A673 (cell line): Measurements from ENCODE around the gene TCAIM. TPM values are rescaled to one million over a fixed set of nuclear protein-coding genes. Genes with fewer than 3 reads are reported as not detected.

Experiments used
- BruUV-seq: library from RNA; stranded (reverse); fragments of 400-500 nt; replicated peaks from 2 replicates; lab custom pipeline; 2021; lab: Mats Ljungman, UMichigan
- CTCF ChIA-PET: fragments of 300-600 bp; sonication (Branson Sonifier 250); formaldehyde crosslinking; loops from one replicate; lab custom pipeline; 2022; ENCODE audit warnings: antibody characterized with exemption; lab: Charles Lee
- POLR2A ChIA-PET: fragments of 300-600 bp; sonication (Branson Sonifier 250); formaldehyde crosslinking; loops from one replicate; lab custom pipeline; 2022; ENCODE audit warnings: antibody characterized with exemption; ENCODE audit not compliant: low non-redundant PET; lab: Charles Lee
- DNase-seq: peaks from one replicate; pipeline ENCODE4 v3.0.0-alpha.2; 2015; ENCODE audit warnings: low spot score
- H3K27ac ChIP-seq: fragments of 200-600 bp; sonication (generic); 2 replicates; pipeline ENCODE4 v1.5.1; 2016; ENCODE audit warnings: mixed run types, low read depth, mild to moderate bottlenecking, mixed read lengths, antibody characterized with exemption, low read length; ENCODE audit not compliant: poor library complexity, severe bottlenecking
- H3K27me3 ChIP-seq: fragments of 200-600 bp; sonication (generic); replicated peaks from 2 replicates; pipeline ENCODE4 v1.6.1; 2017; ENCODE audit warnings: mixed run types, low read depth, mild to moderate bottlenecking, mixed read lengths, antibody characterized with exemption, low read length; ENCODE audit not compliant: insufficient read depth, poor library complexity
- H3K36me3 ChIP-seq: fragments of 200-600 bp; sonication (generic); 2 replicates; pipeline ENCODE4 v1.6.1; 2016; ENCODE audit warnings: mixed run types, mild to moderate bottlenecking, mixed read lengths, antibody characterized with exemption, low read length; ENCODE audit not compliant: insufficient read depth, poor library complexity, severe bottlenecking
- H3K4me1 ChIP-seq: fragments of 200-600 bp; sonication (generic); 2 replicates; pipeline ENCODE4 v1.6.1; 2017; ENCODE audit warnings: mixed run types, mild to moderate bottlenecking, mixed read lengths, antibody characterized with exemption, low read length; ENCODE audit not compliant: insufficient read depth, poor library complexity, severe bottlenecking
- H3K4me3 ChIP-seq: fragments of 200-600 bp; sonication (generic); 2 replicates; pipeline ENCODE4 v1.5.1; 2016; ENCODE audit warnings: low read depth, mixed run types, mild to moderate bottlenecking, mixed read lengths, low read length; ENCODE audit not compliant: poor library complexity, severe bottlenecking
- H3K9me3 ChIP-seq: fragments of 200-600 bp; sonication (generic); 2 replicates; pipeline ENCODE4 v1.6.1; 2016; ENCODE audit warnings: mixed run types, low read depth, mild to moderate bottlenecking, mixed read lengths, antibody characterized with exemption, low read length; ENCODE audit not compliant: poor library complexity, severe bottlenecking
- EZH2 ChIP-seq: fragments of 200-600 bp; sonication (generic); IDR thresholded peaks from 2 replicates; pipeline ENCODE4 v1.6.1; 2017; ENCODE audit warnings: borderline replicate concordance, low read depth, mild to moderate bottlenecking, mixed read lengths, antibody characterized with exemption, low read length; ENCODE audit not compliant: poor library complexity, severe bottlenecking
- intact Hi-C: fragments of 100-400 bp; cut with micrococcal nuclease; formaldehyde crosslinking; loops from one replicate; pipeline ENCODE4 v1.10.0; 2022; ENCODE audit not compliant: unreplicated experiment
- total RNA-seq: library from RNA; stranded (reverse); gene quantifications from 2 replicates; pipeline ENCODE4 v1.2.3, GENCODE V29; 2021
- TF ChIP-seq, protein P1 (sequence below): fragments of 300-800, 200-600 bp; sonication (generic); conservative IDR thresholded peaks from 2 replicates; pipeline ENCODE4 v1.5.1; 2017; ENCODE audit warnings: low read depth, mild to moderate bottlenecking, antibody characterized with exemption, low read length, moderate library complexity, mixed read lengths

The TCAIM gene
- total RNA-seq, 1 experiment from 2014 or later, result 21.7 TPM

DNA sequence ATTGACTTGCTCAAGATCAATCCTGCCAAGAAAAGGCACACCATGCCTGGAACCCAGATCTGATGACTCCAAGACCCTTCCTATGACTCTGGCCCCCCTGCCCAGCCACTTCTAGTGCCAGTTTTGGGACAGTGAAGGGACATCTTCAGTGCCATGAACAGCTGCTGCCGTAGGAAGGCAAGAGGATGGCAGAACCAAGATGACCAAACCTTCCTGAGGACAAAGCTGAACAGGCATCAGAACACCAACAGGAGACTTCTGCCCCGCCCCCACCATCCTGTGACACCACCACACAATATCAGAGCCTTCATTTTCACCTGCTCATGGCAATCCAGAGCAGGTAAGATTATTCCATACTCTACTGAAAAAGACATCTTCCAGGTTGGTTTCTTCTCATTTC lies 105.9 kb downstream of the TCAIM start:
- DNase-seq, result no peak
- no peak for TF ChIP-seq EZH2
- TF ChIP-seq, protein P1, sequence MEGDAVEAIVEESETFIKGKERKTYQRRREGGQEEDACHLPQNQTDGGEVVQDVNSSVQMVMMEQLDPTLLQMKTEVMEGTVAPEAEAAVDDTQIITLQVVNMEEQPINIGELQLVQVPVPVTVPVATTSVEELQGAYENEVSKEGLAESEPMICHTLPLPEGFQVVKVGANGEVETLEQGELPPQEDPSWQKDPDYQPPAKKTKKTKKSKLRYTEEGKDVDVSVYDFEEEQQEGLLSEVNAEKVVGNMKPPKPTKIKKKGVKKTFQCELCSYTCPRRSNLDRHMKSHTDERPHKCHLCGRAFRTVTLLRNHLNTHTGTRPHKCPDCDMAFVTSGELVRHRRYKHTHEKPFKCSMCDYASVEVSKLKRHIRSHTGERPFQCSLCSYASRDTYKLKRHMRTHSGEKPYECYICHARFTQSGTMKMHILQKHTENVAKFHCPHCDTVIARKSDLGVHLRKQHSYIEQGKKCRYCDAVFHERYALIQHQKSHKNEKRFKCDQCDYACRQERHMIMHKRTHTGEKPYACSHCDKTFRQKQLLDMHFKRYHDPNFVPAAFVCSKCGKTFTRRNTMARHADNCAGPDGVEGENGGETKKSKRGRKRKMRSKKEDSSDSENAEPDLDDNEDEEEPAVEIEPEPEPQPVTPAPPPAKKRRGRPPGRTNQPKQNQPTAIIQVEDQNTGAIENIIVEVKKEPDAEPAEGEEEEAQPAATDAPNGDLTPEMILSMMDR, result no peak
- Histone ChIP-seq H3K9me3 (no peaks in the 10 kb centered on the region), H3K27me3 (no peaks in the 10 kb centered on the region), H3K36me3 (peaks cover 30% of the 10 kb centered on the region), H3K4me3 (no peak overlapping the region), H3K4me1 (no peaks in the 10 kb centered on the region), H3K27ac (no peak overlapping the region)
- intact Hi-C loops, result no loop called here
- ChIA-PET CTCF (no interaction called here), POLR2A (no interaction called here)
- BruUV-seq, result no TSS peak

DNA sequence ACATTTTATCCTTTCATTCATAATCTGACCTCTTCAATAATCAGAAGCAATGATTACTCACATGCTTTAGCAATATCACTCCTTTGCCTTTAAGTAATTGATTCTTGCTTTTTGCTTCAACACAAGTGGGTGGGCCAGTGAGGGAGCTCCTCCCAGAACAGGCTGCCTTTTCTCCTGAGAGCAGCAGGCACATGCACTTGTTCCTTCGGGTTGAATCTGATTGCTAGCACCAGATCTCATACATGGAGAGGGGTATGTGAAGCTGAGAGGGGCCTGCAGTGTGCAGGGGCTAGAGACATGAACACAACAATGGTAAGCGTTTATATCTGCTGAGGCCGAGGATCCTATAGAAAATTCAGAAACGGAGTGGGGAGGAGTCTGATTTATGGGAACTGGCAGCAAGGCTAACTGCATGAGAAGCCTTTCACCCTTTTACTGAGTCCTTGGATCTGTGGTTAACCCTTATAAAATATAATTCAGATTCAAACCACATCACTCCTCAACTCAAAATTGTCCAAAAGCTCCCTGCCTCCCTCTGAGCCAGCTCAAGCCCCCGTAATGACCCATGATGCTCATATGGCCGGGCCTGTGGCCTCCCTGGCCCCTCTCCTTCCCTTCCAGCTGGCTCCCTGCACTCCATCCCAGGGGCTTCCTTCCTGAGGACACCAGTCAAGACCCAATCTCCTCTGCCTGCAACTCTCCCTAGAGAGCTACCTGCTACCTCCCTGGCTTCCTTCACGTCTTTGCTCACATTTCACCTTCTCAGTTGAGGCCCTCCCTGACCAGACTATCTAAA lies 106.5 kb downstream of the TCAIM start:
- H3K4me3 ChIP-seq, result no peak overlapping the region
- ChIA-PET CTCF (no interaction called here), POLR2A (no interaction called here)
- DNase-seq, result no peak
- TF ChIP-seq EZH2, result no peak
- TF ChIP-seq, protein P1, result no peak
- intact Hi-C loops, result no loop called here
- H3K27ac ChIP-seq, result no peak overlapping the region
- no TSS peak for BruUV-seq
- no peaks in the 10 kb centered on the region for H3K9me3 ChIP-seq
- H3K4me1 ChIP-seq, result no peaks in the 10 kb centered on the region
- H3K27me3 ChIP-seq, result no peaks in the 10 kb centered on the region
- peaks cover 36% of the 10 kb centered on the region for H3K36me3 ChIP-seq

DNA sequence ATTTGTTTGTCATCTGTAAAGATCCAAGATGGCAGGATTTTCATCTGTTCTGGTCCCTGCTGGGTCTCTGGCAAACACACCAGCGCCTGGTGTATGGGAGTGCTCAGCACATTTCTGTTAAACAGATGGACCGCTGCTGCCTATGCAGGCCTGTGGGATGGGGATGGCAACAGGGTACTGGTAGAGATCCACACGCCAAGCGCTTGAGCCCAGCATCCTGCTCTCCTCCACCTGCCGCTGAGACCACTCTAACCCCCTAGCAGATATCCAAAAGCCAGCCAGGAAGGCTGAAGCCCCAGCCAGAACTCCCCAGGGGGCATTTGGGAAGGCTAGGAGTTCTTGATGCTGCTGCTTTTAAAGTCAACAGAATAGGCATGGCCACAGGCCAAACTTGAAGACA lies 107.2 kb downstream of the TCAIM start:
- Histone ChIP-seq H3K27ac (no peak overlapping the region), H3K4me1 (no peaks in the 10 kb centered on the region), H3K4me3 (no peak overlapping the region), H3K27me3 (no peaks in the 10 kb centered on the region), H3K36me3 (peaks cover 40% of the 10 kb centered on the region), H3K9me3 (no peaks in the 10 kb centered on the region)
- no peak for TF ChIP-seq EZH2
- TF ChIP-seq, protein P1, result no peak
- ChIA-PET CTCF (no interaction called here), POLR2A (no interaction called here)
- intact Hi-C loops, result no loop called here
- BruUV-seq, result no TSS peak
- no peak for DNase-seq
